GM18907 (cell line): ENCODE results near the gene HDAC4.
A peak's percentile ranks its signal among the peaks of the same experiment; 100 is the strongest.

Source experiments
- ATAC-seq: cut with Tn5 transposase; IDR thresholded peaks from one replicate; pipeline ENCODE4 v1.9.1; 2021; ENCODE audit warnings: mild to moderate bottlenecking, moderate library complexity; ENCODE audit not compliant: unreplicated experiment

HDAC4 gene

GRCh38 chr2:239370876-239371725 is 29.7 kb downstream of the HDAC4 start:
- no peak for ATAC-seq

- ATAC-seq: no peak
Measured at GRCh38 chr2:239370403-239370802, 30.4 kb downstream of the HDAC4 start.

GRCh38 chr2:239369631-239370161 is 31.1 kb downstream of the HDAC4 start:
- ATAC-seq: peak; percentile 83

- ATAC-seq: no peak
Measured at GRCh38 chr2:239368906-239369552, 31.8 kb downstream of the HDAC4 start.

GRCh38 chr2:239368321-239368720 is 32.5 kb downstream of the HDAC4 start:
- no peak for ATAC-seq

- no peak for ATAC-seq
Measured at GRCh38 chr2:239366740-239367139, 34.1 kb downstream of the HDAC4 start.

- no peak for ATAC-seq
Measured at GRCh38 chr2:239365782-239366435, 34.9 kb downstream of the HDAC4 start.

GRCh38 chr2:239365071-239365781 is 35.6 kb downstream of the HDAC4 start:
- ATAC-seq: no peak

- no peak for ATAC-seq
Measured at GRCh38 chr2:239363946-239364637, 36.7 kb downstream of the HDAC4 start.

- no peak for ATAC-seq
Measured at GRCh38 chr2:239362507-239362906, 38.3 kb downstream of the HDAC4 start.

GRCh38 chr2:239361311-239361642 is 39.5 kb downstream of the HDAC4 start:
- no peak for ATAC-seq

GRCh38 chr2:239360421-239361310 is 40.2 kb downstream of the HDAC4 start:
- no peak for ATAC-seq

GRCh38 chr2:239360008-239360407 is 40.8 kb downstream of the HDAC4 start:
- ATAC-seq: no peak

- no peak for ATAC-seq
Measured at GRCh38 chr2:239359196-239359912, 41.5 kb downstream of the HDAC4 start.

- no peak for ATAC-seq
Measured at GRCh38 chr2:239358062-239358754, 42.6 kb downstream of the HDAC4 start.

GRCh38 chr2:239355724-239356123 is 45.1 kb downstream of the HDAC4 start:
- ATAC-seq: no peak

GRCh38 chr2:239355139-239355538 is 45.7 kb downstream of the HDAC4 start:
- no peak for ATAC-seq

GRCh38 chr2:239354791-239355136 is 46.1 kb downstream of the HDAC4 start:
- no peak for ATAC-seq
